Measurements from ENCODE around the gene VAV2.
A peak's percentile ranks its signal among the peaks of the same experiment; 100 is the strongest.

The VAV2 gene

DNA sequence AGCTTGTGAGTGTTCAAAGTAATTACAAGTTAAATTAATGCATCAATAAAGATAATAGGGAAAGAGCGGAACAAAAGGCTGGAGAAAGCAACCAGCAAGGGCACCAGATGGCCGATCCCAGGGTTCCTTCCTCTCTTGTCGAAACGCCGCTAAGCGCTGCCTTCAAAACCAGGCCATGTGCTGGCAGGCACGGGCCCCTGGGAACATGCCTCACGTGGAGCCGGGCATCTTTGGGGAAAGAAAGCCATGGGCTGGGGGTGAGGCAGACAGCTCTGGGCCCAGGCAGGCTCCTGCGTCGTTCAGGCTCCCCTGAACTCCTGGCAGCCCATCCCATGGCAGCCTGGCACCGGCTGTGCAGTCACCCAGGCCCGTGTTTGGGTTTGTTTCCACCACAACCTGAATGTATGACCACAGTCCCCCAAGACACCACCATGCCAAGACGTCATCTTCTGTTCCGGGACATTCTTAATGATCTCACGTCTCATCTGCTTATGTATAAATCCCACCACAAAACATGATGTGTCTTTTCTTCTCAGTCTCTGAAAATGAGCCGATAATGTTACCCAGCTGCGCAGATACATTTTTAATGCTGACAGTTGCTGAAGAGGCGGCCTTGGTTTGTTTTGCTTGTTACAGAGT, 143.5 kb downstream of the VAV2 start:
- no peak for DNase-seq

DNA sequence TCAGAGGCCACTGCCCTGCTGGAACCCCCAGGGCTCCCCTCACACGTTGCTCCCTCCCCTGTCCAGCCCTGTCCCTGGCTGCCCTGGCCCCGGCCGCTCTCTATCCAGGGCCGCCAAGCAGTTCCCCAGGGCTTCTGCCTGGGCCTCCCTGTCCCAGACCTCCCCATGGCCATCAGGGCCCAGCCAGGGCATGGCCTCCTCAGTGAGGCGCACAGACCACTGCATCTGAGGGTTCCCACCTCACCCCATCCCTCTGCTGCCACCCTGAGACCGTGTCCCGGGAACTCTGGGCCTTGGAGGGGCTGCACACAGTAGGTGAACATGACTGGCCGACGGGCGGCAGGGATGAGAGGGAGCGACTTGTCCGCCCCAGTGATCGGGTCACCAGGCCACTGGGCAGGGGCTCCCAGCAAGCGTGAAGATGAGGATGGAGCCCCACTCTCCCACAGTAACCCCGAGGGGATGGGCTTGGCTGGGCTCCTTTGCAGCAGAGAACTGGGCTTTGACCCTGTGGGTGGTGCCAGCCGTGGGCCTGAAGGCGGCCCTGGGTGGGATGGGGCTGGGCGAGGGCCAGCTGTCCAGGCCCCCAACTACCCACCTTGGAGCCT, 145.5 kb downstream of the VAV2 start:
- no peak for DNase-seq

DNA sequence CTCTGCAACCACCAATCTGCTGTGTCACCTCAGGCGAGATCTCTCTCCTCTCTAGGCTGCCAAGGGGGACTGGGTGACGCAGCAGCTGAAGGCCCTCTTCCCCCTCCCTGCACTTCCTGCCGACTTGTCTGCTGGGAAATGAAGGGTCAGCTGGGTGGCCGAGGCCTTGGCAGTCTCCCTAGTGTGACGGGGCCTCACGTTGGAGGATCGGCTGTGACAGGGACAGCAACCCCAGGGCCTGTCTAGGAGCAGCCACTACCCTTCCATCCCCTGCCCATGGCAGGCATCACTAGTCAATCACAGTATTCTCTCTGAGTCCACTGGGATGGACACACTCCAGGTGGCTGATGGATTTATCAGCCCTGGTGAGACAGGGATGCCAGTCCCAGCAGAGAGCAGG, 146.7 kb downstream of the VAV2 start:
- peak; percentile 76 for DNase-seq

DNA sequence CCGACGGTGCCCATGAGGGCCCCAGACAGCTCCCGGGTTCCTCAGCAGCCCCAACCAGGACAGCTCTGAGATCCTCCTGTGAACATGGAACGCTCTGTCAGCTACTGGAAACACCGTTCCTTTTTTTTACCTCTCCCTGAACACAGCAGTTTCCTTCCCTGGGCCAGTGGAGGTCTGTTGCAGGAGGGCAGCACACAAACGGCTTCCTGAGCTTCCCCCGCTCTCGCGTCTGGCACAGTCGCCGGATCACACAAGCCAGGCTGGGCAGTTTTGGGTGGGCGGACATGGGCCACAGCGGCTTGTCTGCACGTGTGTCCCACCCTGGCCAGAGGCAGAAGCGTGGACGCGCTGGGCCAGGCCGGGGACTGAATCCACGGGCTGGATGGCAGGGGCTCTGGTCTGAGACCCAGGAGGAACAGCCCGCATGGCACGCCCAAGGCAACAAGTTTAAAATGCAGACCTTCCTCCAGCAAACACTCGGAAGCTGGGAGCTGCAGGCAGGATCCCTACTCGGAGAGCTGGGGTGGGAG, 147.2 kb downstream of the VAV2 start:
- no peak for DNase-seq

DNA sequence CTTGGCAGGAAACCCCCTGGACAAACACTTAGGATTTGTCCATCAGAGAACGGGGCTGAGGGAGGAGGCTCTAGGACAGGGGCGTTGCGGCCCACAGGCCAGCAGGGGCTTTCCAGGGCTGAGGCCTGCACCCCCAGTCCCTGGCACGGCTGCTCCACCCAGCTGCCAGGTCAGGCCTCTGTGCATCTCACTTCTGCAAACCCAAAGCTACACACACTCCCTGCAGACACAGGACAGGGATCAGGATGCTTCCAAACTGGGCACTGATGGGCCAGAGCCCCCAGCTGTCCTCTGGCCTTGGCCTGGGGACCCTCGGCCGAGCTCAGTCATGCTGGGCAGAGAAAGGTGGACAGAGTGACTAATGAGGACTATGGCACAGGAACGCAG, 147.7 kb downstream of the VAV2 start:
- no peak for DNase-seq

DNA sequence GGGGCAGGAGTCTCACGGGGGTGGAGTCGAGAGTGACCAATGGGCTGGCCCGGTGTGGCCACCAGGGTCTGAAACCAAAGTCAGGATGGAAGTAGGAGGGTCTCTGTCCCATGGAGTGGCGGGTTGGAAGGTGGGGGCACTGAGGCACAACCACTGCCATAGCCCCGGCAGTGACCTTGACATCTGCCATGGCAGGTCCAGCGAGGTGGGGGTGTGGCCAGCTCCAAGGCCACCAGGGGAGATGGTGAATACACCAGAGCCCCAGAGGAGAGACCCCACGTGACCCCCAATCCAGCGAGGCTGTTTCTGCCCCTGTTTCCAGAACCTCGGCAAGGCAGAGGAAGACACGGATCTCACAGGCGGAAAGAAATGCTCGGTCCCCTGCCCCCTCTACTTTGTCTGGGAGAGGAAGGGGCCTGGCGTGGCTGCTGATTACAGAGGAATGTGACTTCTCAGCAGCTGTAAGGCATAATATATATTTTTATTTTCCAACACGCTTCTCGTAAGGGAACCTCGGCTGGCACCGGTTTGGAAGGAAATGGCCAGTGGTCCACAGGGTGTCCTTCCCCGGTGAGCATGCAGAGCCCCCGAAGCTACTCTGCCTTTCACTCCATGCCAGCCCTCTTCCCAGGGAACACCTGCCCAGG, 148.2 kb downstream of the VAV2 start:
- no peak for DNase-seq

DNA sequence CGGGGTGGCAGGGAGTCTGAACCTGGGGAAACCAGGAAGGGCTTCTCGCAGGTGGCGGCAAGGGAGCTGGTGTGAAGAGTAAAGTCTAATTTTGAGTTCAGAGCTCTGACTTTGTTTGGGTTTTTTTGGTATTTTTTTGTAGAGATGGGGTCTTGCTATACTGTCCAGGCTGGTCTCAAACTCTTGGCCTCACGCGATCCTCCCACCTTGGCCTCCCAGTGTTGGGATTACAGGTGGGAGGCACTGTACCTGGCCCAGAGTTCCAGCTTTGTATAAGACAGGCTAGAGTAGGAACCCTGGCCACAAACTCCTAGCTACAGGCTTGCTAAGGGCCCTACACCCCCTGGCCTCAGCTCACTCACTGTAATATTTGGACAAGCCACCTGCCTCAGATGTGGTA, 148.9 kb downstream of the VAV2 start:
- DNase-seq: no peak

DNA sequence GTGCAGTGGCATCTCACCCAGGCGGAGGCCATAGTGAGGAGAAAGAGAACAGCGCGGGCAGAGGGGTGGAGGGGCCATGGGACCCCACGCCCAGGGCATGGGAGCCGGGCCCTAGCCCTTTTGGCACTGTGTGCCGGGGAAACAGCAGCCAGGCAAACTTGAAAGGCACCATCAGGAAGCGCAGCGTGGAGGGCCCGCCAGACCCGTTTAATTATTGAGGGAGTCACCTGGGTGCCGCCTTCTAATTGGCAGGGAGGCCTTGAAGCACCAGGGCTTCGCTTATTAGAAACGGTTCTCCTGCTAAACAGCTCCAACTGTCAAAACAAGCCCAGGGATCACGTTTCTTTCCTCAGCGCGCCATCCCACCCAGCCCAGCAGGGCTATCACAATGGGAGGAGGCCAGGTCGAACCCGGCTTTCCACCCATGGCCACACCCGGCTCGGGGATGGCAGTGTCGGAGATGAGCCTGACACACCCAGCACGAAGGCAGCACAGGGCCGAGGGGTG, 149.3 kb downstream of the VAV2 start:
- no peak for DNase-seq

DNA sequence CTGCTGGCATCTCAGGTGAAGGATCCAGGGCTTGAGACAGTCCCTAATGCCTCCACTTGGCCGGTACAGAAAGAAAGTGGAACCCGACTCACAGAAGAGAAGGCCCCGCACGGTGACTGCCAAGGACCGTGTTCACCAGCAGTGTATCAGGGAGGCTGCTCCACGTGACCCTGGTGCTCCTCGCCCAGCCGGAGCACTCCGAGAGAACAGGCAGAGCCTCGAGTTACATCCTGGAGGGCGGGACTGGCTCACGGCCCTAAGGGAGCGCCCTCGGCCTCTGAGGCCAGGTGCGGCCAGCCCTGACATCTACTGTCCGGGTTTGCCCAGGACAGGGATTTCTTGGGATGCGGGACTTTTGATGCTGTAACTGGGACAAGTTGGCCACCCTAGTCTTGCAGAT, 149.9 kb downstream of the VAV2 start:
- peak; percentile 51 for DNase-seq

DNA sequence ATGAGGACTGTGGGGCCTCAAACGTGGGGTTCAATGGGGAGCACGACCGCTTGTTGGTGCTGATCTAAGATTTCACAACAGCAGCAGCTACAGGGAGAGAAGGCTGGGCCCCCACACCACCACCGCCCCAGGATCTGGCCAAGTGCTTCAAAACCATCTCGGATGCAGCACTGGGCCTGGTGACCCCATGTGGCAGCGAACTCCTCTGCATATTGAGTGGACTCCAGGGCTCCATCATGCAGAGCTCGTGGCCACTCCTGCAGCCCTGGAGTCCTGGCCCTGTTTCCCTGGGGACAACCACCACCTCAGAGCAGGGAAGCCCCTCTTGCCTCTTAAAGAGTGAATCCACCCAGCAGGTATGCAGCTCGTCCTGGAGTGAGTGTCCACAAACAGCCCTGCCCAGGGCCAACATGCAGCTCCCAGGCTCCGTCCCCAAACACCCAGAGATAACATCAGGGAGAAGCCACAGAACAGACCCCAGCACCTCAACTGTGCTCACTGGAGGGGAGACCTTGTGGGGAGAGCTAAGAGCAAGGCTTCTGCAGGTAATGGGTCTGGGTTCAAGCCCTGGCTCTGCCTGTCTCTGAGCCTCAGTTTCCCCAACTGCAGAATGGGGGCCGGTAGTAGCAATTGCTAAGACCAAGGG, 150.8 kb downstream of the VAV2 start:
- DNase-seq: no peak

DNA sequence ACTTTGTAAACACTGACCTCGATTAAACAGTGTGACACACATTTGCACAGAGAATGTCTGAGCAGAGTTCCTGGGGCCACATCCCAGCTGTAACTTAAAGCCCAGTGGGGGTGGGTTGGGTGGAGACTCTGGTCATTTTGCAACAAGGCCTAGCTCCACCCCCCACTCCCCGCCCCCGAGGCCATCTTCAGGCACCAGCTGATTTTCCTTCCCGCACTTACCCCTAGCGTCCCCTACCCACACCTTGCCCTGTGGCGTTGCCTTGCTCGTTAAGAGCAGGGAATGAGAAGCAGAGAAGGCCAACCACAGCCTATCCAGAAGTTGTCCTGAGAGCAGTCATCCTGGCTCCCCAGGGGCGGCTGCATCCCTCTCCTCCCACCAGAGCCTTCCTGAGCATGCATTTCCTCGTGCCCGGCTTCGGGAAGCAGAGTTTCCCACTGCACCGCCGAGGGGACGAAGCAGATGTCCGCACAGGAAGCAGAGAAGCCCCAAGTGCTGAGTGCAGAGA, 152.2 kb downstream of the VAV2 start:
- DNase-seq: peak; percentile 50

DNA sequence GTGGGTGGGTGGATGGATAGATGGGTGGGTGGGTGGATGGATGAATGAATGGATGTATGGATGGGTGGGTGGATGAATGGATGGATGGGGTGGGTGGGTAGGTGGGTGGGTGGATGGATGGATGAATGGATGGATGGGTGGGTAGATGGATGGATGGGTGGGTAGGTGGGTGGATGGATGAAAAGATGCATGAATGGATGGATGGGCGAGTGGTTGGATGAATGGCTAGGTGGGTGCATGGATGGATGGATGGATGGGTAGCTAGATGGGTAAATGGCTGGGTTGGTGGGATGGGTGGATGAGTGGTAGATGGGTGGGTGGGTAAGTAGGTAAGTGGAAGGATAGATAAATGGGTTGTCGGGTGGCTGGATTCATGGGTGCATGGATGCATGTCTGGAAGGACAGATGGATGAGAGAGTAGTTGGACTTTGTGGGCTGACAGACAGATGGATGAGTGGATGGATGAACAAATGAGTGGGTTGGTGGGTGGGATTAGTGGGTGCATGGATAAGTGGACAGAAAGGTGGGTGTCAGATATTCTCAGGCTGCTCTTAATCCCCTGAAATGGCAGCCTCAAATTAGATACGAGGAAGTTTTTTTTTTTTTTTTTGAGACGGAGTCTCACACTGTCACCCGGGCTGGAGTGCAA, 153.1 kb downstream of the VAV2 start:
- no peak for DNase-seq

DNA sequence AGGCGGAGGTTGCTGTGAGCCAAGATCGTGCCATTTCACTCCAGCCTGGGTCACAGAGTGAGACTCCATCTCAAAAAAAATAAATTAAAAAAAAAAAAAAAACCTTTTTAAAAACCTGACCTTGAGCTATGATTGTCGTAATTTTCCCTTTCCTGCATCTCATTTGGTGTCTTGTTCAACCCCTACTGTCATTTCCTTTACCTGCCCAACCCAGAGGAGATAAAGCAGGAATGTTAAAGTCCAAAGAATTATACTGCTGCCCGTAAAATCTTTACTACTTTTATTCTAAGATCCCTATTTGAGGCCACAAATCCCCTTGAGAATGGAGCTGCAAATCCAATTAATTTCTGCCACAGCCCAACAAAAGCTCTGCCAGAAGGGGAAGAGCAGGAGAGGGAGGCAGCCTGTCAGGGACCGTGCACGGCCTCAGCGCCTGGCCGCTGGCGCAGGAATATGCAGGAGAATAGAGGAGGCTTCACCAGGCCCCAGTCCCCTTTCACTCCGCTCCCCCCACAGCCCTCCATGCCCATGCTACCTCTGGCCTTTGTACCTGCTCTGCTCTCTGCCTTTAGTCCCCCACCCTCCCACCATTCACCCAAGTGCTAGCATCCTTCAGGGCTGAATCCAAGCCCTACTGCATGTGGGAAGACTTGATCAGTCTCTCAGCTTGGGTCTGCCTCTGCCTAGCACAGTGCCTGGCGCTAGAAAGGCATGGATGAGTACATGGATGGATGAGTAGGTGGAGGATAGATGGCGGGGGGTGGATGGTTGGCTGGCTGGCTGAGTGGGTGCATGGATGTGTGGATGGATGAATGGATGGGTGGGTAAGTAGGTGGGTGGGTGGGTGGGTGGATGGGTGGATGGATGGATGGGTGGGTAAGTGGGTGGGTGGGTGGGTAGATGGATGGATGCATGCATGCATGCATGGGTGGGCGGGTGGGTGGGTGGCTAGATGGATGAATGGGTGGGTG, 154.2 kb downstream of the VAV2 start:
- DNase-seq: no peak

DNA sequence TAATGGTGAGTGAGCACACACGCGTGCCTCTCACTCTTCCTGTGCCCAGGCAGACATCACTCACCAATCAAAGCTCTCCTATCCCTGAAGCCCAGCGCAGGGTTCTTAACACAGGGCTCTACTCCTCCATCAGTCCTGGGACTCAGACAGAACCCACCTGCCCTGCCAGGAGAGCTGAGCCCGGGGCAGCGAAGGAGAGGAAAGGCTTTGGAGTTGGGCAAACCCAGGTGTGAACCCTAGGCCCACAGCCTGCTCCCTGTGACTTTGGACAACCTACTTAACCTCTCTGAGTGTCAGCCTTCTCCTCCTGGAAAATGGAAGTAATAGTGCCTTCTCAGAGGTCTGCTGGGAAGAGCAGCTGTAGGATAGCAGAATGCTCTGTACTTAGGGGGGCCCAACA, 155.3 kb downstream of the VAV2 start:
- DNase-seq: no peak

DNA sequence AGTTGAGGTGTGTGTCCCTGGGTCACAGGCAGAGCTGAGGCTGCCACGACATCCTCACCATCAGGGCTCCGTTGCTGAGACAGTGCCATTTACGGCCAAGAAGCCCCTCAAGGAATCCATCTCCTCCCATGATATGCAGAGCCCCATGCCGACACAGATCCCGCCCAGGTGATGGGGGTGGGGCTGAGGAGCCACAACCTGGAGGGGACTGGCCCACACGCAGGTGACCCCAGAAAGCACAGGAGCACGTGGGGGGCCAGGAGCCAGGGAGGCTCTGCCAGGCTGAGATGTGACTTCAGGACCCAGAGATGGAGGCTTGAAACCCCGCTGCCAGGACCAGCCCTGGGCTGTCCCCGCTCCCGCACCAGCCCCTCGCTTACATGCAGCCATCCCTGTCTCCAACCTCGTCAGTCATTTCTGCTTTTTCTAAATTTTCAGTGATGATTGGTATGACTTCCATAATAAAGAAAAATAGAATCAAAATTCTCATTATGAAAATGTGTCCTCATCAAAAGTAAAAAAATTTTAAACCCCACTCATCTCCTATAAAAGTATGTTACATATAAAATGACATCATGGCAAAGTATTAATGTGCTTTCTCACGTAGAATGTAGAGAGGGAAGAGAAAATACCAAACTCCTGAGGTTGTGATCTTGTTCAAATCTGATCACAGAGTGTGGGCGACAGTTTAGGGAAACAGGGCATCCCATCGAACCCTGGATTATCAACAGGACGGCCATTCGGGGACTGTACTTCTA, 155.9 kb downstream of the VAV2 start:
- DNase-seq: no peak

DNA sequence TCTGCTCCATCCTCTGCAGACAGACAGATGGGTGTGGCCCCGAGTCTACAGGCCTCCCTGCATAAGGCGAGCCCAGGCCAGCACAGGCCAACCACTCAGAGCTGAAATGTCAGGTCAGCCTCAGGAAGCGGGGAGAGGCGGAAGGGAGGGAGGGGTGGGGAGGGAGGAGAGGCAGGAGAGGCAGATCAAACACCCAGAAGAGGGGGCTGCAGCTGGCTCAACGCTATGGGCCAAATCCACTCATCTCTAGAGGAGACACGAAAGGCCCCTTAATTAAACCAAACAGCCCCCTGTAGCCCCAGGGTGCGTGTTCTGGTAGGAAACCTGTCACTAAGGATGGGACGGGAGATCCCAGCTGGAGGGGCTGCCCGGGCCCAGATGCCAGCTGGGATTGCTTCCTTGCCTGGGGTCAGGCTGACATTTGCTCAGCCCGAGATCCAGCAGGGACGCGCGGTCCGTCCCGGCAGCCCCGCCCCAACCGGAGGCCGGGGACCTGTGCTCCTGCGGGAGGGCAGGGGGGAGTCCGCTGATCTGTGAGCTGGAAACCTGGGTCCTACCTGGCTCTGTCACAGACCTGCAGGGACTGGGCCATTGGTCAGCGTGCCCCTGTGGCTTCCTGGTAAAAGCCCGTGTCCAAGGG, 156.7 kb downstream of the VAV2 start:
- DNase-seq: no peak

DNA sequence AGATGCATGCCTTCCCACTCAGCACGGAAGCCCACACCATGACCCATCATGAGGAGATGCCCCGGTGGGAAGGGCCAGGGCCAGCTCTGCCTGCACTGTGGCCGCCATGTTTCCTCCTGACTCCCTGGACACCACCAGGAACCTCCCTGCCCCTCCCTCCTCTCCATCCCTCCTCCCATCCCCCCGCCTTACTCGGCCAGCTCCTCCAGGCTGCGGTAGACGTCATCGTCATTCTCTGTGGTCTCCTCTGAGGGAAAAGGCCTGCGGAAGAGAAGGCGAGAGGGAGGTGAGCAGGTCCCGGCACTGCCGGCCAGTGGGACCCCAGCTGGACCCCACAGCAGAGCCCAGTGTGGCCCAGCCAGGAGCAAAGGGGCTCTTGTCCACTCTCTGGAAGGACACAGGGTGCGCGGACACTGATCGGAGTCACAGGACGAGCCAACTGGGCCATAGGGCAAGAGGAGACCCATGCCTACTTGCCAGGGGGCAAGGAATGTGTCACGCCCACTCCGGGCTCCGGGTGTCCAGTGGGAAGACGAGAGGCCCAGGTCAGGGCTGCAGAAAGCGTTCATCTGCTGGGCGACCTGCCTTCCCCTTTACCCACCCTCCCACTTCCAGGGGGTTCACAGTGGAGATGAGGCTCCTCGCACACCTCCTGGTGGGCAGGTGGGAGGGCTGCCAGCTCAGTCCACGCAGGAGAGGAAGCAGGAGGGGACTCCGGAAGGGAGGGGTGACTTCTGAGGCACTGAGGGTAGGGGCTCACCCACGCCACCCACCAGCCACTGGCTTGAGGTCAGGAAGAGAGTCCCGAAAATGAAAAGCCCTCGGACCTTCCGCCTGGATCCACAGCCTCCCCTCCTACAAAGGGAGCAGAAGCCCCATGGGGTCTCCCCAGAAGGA, 157.8 kb downstream of the VAV2 start:
- no peak for DNase-seq

DNA sequence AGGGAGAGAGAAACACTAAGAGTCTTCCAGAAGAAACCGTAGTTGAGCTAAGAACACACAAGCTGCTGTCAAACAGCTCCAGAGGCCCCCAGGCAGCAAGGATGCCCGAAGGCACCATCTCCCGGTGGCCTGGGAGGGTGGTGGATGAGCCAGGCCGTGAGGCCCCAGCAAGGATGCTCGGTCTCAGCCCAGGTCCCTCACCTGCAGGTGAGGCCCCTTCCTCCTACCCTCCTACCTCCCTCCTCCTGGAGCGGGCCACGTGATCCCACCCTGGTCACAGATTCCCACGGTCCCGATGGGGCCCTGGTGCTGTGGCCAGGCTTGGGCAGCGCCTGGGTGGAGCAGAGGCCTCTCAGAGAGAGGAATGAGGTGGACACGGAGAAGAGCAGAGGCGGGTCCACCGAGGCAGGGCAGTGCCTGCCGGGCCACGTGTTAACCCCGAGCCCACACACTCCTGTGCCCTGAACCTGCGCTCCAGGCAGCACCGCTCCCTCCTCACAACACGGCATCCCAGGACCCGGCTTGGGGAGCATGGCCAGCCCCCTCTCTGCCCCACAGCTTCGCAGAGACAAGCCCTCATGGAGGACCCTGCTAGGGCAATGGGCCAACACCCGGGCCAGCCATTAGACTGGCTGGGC, 158.6 kb downstream of the VAV2 start:
- no peak for DNase-seq

DNA sequence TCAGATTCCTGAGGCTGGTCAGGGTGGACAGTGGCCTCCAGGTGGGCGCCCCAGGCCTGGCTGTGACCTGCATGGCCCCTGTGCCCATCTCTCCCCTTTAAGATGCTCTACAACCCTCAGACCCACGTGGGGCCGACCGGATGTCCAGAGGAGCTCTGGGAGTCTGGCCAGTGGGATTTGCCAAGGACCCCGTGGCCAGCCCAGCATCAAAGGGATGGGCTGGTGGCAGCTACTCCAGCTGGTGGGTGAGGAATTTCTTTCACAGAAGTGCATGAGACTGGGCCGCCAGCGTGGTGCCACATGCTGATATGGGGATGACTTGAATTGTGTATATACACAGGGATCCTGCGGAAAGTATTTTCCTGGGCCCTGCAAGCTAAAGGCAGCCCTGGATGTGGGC, 159.2 kb downstream of the VAV2 start:
- no peak for DNase-seq
